GM19452 (cell line): ENCODE measurements around the gene HOXB5.

Source experiments
- ATAC-seq: cut with Tn5 transposase; IDR thresholded peaks from one replicate; pipeline ENCODE4 v1.9.1; 2021; ENCODE audit not compliant: unreplicated experiment

Gene HOXB5

GRCh38 chr17:48593126-48593829, at the start of gene HOXB5:
HOXB5 (minus strand) TSS chr17:48593779; CDS start chr17:48593682, 97 bp downstream.
- ATAC-seq, result no peak

DNA sequence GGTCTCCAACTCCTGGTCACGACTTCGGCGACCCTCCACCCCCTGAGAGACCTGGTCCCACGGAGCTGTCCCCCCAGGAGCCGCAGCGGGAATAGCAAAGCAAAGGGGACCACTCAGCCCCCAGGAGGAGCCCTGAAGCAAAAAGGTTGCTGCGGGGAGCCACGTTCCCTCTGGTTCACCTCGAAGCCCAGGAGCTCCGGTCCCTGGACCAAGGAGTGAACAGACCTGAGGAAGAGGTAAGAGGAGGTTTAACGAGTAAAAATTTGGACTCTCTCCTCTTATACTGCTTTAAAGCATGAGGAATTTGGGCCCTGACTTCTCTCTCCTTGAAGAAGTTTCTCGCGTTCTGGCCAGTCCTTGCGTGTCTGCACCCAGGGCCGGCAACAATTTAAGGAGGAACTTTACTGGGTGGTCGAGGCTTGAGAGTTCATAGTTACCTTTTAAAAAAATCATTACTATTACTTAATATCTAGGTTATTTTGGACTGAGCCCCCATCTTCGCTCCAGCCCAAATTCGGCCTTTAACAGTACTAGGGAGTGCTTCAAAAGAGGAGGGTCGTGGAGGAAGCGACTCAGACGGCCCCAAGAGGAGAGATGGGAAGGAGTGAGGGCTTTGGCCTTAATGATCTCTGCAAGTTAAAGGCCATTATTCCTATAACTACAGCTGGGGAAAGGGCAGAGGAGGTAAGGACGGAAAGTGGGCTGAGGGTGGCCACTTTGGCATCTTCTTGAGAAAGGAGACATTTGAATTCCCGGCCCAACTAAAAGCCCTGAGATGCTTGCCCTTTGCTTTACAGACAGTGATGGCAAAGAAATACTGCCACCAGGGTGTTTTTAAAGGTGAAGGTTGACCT, 49.5 kb upstream of the HOXB5 start:
- ATAC-seq, result no peak

GRCh38 chr17:48642059-48642842, 48.7 kb upstream of the HOXB5 start:
- no peak for ATAC-seq

DNA sequence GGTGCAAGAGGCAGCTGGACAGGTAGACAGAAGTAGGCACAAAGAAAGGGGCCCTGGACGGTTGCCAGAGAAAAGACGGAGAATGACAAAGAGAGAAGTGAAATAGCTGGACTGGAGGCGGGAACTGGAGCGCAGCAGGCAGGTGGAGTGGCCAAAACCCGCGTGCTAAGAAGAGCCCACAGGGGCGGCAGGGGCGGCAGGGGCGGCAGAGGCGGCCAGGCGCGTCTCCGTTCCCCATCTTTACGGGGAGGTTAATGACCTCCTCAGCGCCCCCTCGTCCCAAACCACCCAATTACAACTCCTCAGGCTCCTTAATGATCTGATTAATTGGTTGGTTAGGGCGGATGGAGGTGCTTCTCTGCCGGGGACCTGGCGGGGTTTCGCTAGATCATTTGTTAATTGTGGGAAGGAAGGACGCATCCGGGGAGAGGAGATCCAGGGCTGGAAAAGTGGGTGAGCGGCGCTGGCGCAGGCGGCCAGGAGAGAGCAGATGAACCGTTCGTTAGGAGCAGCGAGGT, 48.0 kb upstream of the HOXB5 start:
- no peak for ATAC-seq

DNA sequence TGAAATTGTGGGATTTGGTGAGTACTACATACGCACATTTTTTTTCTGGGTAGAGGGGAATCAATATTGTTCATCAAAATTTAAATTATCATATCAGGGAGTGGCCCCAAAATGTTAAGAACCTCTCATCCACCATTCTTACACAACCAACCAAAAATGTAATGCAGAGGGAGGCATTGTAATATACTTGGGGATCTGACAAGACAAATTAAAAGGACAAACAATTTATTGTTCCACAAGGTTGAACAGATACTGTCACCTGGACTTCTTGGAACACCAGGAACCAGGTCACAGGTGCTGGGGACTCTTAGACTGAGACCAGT, 47.2 kb upstream of the HOXB5 start:
- no peak for ATAC-seq

- ATAC-seq, result no peak
Observed at GRCh38 chr17:48639982-48640857, 46.6 kb upstream of the HOXB5 start.

DNA sequence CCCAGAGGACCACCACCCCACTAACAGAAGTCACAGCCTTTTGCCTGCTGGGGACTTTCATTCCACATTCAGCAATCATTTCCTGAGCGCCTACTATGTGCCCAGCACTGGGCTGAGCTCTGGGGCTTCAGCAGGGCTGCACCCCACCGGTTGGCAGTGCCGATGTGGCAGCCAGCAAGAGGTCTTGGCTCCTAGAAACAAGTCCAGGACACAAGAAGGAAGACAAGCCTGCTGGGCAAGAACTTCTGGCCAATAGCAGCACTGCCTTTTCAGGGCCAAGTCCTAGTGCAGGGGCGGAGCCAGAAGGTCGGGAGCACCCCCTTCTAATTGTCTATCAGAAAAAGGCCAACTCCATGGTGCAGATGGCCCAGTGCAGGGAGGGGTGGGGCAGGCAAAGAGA, 45.6 kb upstream of the HOXB5 start:
- ATAC-seq, result no peak

DNA sequence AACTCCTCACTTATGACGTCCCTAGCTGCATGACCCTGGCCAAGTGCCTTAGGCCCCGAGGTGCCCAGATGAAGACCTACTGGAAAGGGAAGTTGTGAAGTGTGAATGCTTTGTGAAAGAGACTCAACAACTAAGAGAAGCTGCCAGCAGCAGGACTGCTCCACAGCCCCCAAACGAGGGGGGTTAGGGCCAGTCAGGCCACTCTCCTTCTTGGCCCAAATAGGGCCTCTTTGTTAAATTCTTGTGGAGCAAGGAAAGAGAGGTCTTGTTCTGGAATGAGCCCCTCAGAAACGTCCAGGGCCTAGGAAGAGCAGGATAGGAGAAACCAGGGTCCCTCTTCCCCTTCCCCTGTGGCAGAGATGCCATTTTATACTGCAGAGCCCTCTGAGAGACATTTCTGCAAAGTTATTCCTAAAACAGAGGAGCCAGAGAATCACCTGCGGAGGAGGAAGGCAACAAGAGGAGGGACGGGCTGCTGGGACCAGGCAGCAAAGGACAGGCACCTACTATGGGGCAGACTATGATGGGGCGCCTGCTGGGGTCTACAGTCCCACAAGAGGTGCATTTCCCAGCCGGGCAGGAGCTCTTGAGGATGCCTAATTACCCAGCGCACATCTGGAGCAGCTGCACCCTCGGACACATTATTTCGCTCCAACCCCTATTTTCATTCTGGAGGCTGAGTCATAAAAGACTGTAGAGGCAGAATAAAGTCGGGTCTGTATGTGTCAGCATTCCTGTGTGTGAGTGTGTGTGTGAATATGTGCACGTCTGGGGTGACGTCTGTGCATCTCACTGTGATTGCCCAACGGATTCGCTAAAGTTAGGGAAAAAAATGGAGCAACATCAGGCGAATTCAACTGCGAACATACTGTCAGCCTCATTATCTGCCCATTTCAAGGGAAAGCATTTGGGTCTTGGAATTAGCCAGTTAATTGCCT, 44.0 kb upstream of the HOXB5 start:
- no peak for ATAC-seq

DNA sequence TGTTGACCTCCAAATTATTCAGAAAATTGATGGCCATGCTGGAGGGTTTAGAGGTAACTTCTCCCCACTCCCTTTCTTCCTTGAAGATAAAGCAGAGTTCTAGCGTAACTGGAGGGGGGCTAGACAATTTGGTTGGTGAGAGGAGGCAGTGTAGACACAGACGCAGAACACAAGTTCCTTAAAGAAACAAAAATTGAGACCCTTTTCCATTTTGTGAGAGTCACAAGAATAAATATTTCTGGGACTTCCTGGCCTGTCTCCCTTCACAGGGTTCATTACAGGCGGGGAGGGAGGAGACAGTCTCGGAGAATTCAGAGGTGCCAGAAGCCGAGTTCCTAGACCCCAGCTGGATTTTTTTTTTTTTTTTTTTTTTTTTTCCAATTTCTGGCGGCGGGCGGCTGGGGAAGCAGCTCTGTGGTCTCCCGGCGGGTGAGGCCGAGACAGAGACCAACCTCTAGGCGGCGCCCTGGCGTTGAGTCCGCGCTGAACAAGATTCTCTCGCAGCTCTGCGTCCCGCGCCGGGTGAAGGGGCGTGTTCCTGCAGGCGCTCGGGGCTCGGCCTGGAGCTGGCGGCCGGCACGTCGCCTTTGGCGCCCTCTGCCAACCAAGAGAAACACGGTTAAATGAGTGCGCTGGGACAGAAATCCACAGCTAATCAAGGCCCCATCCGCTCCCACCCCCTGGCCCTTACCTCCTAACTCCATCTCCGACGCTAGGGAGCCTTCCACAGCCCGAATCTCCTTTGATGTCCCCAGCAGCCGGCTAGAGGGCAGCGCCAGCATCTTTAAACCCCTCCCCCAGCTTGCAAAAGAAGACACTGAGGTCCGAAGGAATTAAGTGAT, 42.8 kb upstream of the HOXB5 start:
- no peak for ATAC-seq

DNA sequence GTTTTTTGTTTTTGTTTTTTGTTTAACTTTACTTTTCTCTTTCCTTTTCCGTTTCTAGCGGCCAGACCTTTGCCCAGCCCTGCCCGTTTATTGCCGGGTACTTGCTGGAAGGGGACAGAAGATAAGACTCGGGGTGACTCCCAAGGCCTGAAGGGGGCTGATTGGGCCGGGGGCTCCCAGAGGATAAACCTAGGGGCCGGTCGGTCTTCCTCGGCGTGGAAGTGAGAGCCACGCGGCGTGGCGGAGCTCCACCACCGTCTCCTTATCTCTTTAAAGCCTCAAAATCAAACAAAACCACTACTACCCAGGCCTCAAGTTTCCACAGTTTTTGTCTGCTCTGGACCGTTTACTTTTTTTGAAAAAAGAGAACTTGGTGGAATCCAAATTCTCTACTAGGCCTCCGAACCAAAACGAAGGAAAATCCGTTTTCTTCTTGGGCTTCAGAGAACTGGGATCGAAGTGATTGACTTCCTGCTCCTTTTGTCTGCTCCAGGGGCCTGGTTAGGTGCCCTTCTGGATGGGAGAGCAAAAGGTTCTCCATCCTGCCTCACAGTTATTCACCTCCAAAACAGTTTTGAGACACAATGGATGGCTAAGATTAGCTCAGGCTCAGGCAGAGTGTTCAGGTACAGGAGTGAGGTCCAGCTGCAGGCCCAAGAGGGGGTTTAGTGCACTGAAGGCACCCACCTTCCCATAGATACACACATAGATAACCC, 41.1 kb upstream of the HOXB5 start:
- ATAC-seq, result no peak

DNA sequence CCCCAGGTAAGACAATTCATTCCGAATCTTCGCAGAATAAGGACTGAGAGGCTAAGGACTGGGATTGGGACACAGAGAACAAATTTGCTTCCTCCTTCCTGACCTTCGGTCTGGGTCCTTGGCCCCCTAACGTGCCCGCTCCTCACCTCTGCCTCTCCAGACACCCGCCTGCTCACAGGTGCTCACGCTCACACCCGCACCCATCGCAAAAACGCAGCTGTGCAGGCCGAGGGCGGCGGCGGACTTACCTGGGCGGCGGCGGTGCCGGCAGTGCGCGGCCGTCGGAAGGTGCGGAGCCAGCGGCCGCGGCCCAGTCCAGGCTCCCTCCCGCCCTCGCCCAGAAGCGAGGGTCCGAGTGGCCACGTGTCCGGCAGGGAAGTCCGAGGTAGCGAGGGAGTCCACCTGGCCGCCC, 39.7 kb upstream of the HOXB5 start:
- no peak for ATAC-seq

DNA sequence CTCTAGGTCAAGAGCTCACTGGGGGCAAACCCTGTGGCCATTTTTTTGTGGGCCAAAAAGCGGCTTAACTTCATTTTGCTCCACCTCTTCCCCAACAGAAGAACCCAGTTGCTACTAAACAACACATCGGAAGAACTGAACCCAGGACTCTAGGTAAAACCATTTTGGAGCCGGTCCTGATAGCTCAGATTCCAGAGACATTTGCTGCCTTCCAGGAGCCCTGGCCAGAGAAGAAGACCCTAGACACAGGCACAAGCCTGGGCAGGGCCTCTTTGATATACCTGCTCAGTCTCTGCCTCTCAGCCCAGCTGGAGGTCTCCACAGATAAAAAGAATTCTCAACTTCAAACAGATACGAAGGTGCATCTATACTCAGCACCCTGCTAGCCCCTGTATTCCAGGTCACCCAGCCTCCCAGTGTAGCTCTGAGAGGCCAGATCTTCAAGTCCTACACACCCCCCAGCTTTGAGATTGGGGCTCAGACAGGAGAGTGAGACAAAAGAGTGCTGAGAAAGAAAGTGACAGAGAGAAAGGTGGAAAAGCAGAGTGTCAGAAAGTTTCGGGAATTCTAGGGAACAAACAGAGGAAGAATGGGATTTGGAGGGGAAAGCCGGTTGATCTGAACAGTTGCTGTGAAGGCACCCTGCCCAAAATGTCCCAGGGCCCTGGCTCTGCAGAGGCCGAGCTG, 39.1 kb upstream of the HOXB5 start:
- ATAC-seq, result no peak

GRCh38 chr17:48631693-48632578, 38.4 kb upstream of the HOXB5 start:
- no peak for ATAC-seq

DNA sequence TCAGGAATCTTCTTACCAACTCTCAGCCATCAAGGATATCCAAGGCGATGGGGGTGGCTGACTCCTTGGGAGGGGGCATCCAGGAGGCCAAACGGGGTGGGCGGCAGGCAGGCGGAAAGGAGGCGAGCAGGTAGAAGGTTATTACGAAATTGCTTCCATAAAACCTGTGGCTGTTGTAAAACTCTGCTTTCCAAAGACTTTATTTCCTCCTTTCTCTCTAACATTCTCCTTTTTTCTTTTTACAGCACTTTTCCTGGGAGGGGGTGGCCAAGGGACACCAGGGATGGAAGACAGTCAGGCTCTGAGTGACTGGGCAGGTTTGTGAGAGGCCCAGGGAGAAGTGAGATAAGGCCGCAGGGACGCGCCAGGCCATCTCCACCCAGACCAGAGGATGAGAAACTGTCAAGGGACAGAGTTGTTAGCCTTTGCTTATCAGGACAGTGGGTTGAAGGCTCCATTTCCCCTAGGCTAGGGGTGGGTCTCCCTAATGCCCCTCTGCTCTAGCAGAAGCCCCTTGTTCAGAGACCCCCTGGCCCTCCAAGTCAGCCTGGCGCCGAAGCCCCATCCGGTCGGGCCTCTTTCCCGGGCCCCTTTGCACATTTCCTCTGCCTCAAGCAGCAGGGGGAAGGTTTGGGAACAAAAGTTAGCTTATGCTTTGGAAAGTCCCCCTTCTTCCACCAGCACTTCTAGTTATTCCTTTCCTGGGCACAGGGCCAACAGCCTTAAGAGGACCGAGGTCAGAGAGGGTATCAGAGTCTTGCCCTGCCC, 37.5 kb upstream of the HOXB5 start:
- no peak for ATAC-seq
